KMS-11 (cell line): ENCODE results near the gene COA4.
A peak's percentile ranks its signal among the peaks of the same experiment; 100 is the strongest.
"Not testable (repeated sequence)": the region's sequence is repeated elsewhere in the genome, so short reads cannot be mapped to it uniquely, and the experiment has no call there.

ENCODE experiments used
- H2AFZ ChIP-seq: fragments of 200-600 bp; sonication (generic); 2 replicates; pipeline ENCODE4 v1.6.1; 2016; ENCODE audit warnings: antibody characterized with exemption, mixed run types, low read depth
- H3K27ac ChIP-seq: fragments of 200-600 bp; sonication (generic); 2 replicates; pipeline ENCODE4 v1.6.1; 2016; ENCODE audit warnings: mild to moderate bottlenecking, mixed run types
- H3K27me3 ChIP-seq: fragments of 200-600 bp; sonication (generic); 2 replicates; pipeline ENCODE4 v1.6.1; 2017; ENCODE audit warnings: mild to moderate bottlenecking, low read depth, mixed run types, moderate library complexity; ENCODE audit not compliant: insufficient read depth
- H3K36me3 ChIP-seq: fragments of 200-600 bp; sonication (generic); 2 replicates; pipeline ENCODE4 v1.6.1; 2017; ENCODE audit warnings: mild to moderate bottlenecking, mixed run types; ENCODE audit not compliant: insufficient read depth
- H3K4me1 ChIP-seq: fragments of 200-600 bp; sonication (generic); 2 replicates; pipeline ENCODE4 v1.6.1; 2016; ENCODE audit warnings: mild to moderate bottlenecking, low read depth, mixed run types; ENCODE audit not compliant: poor library complexity, severe bottlenecking
- H3K4me2 ChIP-seq: fragments of 200-600 bp; sonication (generic); 2 replicates; pipeline ENCODE4 v1.7.0; 2016; ENCODE audit warnings: mild to moderate bottlenecking, mixed run types
- H3K4me3 ChIP-seq: fragments of 200-600 bp; sonication (generic); IDR thresholded peaks from 2 replicates; pipeline ENCODE4 v1.6.1; 2017; ENCODE audit warnings: low read depth, low read length, mixed read lengths; ENCODE audit not compliant: insufficient read depth
- H3K79me2 ChIP-seq: fragments of 200-600 bp; sonication (generic); 2 replicates; pipeline ENCODE4 v1.6.1; 2016; ENCODE audit warnings: low read depth, mixed run types; ENCODE audit not compliant: insufficient read depth
- H3K9ac ChIP-seq: fragments of 200-600 bp; sonication (generic); 2 replicates; pipeline ENCODE4 v1.6.1; 2016; ENCODE audit warnings: mild to moderate bottlenecking, mixed run types
- H4K20me1 ChIP-seq: fragments of 200-600 bp; sonication (generic); 2 replicates; pipeline ENCODE4 v1.6.1; 2016; ENCODE audit warnings: mild to moderate bottlenecking, mixed run types; ENCODE audit not compliant: insufficient read depth
- TF ChIP-seq, protein P1 (sequence below): fragments of 200-600 bp; sonication (generic); conservative IDR thresholded peaks from 2 replicates; pipeline ENCODE4 v1.6.1; 2017; ENCODE audit warnings: low read depth, mild to moderate bottlenecking, antibody characterized with exemption, low read length, moderate library complexity, mixed read lengths

The COA4 gene

DNA sequence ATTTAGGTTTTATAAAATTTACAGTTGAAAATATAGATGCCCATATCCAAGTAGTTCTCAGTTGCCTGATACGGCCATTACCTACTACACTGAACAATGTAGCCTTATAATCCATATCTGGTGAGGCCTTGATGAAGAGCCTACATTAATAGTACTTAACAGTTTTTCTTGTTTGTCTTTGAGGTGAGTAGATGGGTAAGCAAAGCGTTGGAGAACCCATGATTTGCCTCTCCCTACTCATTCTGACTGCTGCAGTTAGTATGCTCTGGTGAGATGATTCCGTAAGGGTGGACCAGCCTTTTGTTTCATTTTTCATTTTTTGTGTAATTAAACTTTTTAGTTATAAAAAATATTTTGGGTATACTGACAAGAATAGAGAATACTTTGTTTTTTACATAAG lies 11.6 kb upstream of the COA4 start:
- Histone ChIP-seq H3K4me3 (no peak overlapping the region), H3K36me3 (no peaks in the 10 kb centered on the region), H3K79me2 (no peaks in the 10 kb centered on the region), H4K20me1 (no peaks in the 10 kb centered on the region), H3K27me3 (no peaks in the 10 kb centered on the region), H2AFZ (no peak overlapping the region), H3K9ac (no peak overlapping the region), H3K4me2 (no peak overlapping the region), H3K27ac (no peak overlapping the region), H3K4me1 (no peaks in the 10 kb centered on the region)
- TF ChIP-seq, protein P1, sequence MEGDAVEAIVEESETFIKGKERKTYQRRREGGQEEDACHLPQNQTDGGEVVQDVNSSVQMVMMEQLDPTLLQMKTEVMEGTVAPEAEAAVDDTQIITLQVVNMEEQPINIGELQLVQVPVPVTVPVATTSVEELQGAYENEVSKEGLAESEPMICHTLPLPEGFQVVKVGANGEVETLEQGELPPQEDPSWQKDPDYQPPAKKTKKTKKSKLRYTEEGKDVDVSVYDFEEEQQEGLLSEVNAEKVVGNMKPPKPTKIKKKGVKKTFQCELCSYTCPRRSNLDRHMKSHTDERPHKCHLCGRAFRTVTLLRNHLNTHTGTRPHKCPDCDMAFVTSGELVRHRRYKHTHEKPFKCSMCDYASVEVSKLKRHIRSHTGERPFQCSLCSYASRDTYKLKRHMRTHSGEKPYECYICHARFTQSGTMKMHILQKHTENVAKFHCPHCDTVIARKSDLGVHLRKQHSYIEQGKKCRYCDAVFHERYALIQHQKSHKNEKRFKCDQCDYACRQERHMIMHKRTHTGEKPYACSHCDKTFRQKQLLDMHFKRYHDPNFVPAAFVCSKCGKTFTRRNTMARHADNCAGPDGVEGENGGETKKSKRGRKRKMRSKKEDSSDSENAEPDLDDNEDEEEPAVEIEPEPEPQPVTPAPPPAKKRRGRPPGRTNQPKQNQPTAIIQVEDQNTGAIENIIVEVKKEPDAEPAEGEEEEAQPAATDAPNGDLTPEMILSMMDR, result no peak

DNA sequence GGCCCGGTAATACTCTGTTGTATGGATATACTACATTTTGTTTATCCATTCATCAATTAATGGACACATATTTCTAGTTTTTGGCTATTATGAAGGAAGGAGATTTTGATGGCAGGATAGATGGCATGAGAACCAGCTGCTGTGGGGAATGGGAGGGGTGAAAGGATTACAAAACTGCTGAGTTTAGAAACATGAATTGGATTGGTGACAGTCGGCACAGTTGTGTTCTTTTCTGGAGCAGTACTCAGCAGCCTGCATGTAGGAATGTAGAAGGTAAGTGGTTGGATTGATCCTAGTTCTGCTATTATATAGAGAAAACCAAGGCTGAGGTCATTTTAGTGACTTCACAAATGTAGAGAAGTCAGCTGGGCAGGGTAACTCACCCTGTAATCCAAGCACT lies 7.2 kb upstream of the COA4 start:
- H3K9ac ChIP-seq, result no peak overlapping the region
- H2AFZ ChIP-seq, result no peak overlapping the region
- H3K27me3 ChIP-seq, result no peaks in the 10 kb centered on the region
- H3K36me3 ChIP-seq, result no peaks in the 10 kb centered on the region
- no peak overlapping the region for H3K4me3 ChIP-seq
- TF ChIP-seq, protein P1, result no peak
- no peaks in the 10 kb centered on the region for H3K79me2 ChIP-seq
- no peak overlapping the region for H3K27ac ChIP-seq
- no peaks in the 10 kb centered on the region for H4K20me1 ChIP-seq
- H3K4me2 ChIP-seq, result no peak overlapping the region
- H3K4me1 ChIP-seq, result no peaks in the 10 kb centered on the region

DNA sequence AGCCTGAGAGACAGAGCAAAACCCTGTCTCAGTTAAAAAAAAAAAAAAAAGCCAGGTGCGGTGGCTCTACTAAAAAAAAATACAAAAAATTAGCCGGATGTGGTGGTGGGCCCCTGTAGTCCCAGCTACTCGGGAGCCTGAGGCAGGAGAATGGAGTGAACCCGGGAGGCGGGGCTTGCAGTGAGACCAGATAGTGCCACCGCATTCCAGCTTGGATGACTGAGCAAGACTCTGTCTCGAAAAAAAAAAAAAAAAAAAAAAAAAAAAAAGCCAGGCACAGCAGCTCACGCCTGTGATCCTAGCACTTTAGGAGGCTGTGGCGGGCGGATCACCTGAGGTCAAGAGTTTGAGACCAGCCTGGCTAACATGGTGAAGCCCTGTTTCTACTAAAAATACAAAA lies 3.8 kb upstream of the COA4 start:
- H3K4me2 ChIP-seq, H3K27me3 ChIP-seq, H3K9ac ChIP-seq, H3K4me3 ChIP-seq, H3K27ac ChIP-seq, H4K20me1 ChIP-seq, H2AFZ ChIP-seq, H3K36me3 ChIP-seq: not testable (repeated sequence)
- Histone ChIP-seq H3K79me2 (peaks cover 22% of the 10 kb centered on the region), H3K4me1 (peaks cover 11% of the 10 kb centered on the region)

DNA sequence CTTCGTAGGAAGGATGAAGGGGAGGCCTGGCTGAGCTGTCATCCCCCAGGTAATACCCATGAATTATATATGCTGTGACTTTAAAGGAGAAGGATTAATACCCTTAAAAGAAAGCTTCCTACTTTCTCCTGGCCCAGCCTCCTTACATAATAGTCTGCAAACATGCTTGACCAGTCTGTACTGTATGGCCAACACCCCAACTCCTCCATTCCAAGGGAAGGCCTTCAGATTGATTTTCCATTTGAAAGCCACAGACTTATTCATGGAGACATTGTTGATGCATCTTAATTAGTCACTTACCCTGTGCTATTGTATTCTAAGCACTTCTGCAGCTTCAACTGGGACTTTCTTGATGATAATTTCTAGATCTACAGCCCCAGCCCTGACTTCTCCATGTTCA lies 2.1 kb upstream of the COA4 start:
- no peak overlapping the region for H2AFZ ChIP-seq
- no peak overlapping the region for H3K27ac ChIP-seq
- no peak overlapping the region for H3K4me2 ChIP-seq
- no peaks in the 10 kb centered on the region for H3K36me3 ChIP-seq
- no peak overlapping the region for H3K4me3 ChIP-seq
- peaks cover 21% of the 10 kb centered on the region for H3K4me1 ChIP-seq
- H3K79me2 ChIP-seq, result peaks cover 39% of the 10 kb centered on the region
- TF ChIP-seq, protein P1, result no peak
- no peak overlapping the region for H3K9ac ChIP-seq
- H4K20me1 ChIP-seq, result no peaks in the 10 kb centered on the region
- no peaks in the 10 kb centered on the region for H3K27me3 ChIP-seq

DNA sequence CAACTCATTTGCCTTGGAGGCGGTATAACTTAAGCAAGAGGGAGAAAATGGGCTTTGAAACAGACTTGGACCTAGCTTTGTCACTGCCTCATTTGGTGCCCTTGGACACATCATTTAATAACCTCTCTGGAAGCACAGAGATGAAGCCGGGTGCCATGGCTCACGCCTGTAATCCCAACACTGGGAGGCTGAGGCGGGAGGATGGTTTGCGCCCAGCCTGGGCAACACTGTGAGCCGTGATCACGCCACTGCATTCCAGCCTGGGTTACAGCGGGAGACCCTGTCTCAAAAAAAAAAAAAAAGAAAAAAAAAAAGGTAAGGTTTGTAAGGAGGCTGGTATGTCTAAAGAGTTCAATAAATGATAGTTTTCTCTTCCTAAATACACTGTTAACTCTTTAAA lies 806 bp downstream of the COA4 start:
- Histone ChIP-seq H3K4me3 (peak overlapping the region; percentile 53), H4K20me1 (no peaks in the 10 kb centered on the region), H3K9ac (peak overlapping the region; percentile 96), H3K79me2 (peaks cover 44% of the 10 kb centered on the region), H3K27ac (peak overlapping the region; percentile 95), H3K36me3 (no peaks in the 10 kb centered on the region), H3K4me2 (peak overlapping the region; percentile 77), H2AFZ (peak overlapping the region; percentile 77), H3K4me1 (peaks cover 25% of the 10 kb centered on the region), H3K27me3 (no peaks in the 10 kb centered on the region)
- TF ChIP-seq, protein P1, result no peak
